ENCODE results near the gene ANK3. TPM values are rescaled to one million over a fixed set of nuclear protein-coding genes. Genes with fewer than 3 reads are reported as not detected.
A peak's percentile ranks its signal among the peaks of the same experiment; 100 is the strongest.

The ANK3 gene
- total RNA-seq, 1 donor from 2014 or later, result 192 TPM

DNA sequence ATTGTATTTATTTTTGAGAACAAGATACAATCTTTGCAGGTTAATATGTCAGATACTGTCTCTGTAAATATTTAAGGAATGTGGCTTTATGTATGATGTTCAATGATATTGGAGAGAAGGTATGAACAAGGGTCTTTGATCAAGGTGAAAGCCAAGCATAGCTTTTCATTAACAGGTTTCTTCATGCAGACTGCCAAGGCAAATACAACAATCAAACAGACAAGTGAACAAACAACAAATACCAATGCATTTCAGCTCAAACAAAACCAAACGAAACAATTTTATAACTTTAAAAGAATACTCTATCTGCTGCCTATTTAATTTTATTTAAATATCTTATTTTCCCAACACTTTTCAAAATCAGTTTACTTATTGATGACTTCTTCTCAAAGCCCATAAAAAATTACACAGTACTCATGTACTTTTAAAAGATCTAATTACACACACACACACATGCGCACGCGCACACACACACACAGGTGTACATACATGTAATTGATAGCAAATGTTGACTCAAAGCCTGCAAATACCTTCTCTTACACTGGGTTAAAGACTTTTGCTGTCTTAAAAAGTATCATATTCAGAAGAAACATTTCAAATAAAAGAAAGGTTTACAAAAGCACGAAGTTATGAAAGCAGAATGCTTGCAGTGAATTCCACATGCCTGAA is 282.2 kb downstream of the ANK3 start:
- intact Hi-C loops (cut with DNase I), result loop anchor here (10.0 kb wide), 1 partner anchor 327 kb away; no protein-coding TSS in a partner anchor

DNA sequence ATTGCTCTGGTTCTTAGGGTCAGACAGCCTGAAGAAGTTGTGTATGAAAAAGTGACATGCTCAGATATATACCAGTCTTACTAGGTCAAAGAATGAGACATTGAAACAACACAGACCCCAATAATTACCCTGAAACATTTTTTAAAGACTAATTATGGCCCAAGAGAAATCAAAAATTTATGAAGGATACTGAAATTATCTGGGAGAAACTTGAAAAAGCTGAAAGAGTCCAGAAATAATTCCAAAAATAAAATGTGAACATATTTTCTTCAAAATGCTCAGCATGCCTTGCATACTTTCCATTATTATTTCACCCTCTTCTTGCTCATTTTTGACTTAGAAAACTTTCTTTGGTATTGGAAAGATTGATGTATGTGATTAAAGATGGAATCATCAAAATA is 284.4 kb downstream of the ANK3 start:
- DNase-seq, result no peak
- intact Hi-C loops (cut with DNase I), result loop anchor here (10.0 kb wide), 1 partner anchor 330 kb away; no protein-coding TSS in a partner anchor
- ATAC-seq (ENCODE audit: poor library complexity), result no peak

More for the DNA sequence above, 282.2 kb downstream of the ANK3 start:
- DNase-seq, result no peak
- ATAC-seq (ENCODE audit: poor library complexity), result no peak

DNA sequence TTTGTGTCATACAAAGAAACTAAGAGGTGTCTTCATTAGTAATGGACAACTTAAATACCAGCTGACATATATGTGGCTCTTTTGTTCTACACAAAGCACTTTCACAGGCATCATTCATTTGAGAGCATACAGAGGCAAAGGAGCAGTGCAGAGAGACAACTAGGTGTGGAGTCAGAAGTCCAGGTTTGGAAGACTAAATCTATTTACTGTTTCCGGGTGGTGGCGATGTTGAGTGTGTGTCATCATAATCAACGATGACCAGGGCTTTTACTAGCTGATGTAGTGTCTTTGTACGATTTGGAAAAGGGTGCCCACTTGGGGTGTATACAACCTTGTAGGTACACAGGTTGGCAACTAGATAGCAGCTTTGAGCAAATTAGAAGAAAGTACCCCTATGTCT is 287.9 kb downstream of the ANK3 start:
- ATAC-seq (ENCODE audit: poor library complexity) (no peak), DNase-seq (no peak)
- intact Hi-C loops (cut with DNase I), result loop anchor here (10.0 kb wide), 1 partner anchor 333 kb away; no protein-coding TSS in a partner anchor

DNA sequence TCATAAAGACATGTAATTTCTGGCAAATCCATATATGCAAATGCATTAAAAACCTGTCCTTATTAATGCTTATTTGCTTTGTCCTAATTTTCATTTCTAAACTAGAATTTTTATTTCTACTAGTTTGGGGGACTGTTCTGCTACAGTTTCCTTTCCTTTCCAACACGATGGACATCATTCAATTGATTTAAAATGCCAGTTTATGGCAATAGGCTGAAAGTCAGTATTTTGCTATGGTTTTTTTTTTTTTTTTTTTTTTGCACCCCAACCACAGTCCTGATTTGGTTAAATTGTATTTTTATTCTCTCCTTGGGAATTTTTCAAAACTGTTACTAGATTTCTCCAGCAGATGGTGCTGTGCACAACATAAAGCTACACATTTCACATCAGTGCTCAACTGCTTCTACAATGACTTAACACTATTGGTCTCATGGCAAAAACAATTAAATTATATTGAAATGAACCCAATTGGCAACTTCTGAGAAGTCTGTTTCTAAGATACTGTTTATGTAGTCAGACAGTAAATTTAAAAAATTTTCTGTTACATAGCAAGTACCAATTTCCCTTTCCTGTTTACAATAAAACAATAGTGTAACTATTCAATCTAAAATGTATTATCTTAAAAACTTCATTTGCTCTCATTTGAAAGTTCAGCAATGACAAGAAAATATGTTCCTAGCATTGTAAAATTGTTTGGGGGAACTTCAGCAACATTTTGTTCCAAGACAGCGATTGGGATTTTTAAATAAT is 289.5 kb downstream of the ANK3 start:
- DNase-seq, result no peak
- intact Hi-C loops (cut with DNase I), result loop anchor here (5.0 to 10.0 kb wide), 2 partner anchors 107 to 335 kb away; no protein-coding TSS in a partner anchor

DNA sequence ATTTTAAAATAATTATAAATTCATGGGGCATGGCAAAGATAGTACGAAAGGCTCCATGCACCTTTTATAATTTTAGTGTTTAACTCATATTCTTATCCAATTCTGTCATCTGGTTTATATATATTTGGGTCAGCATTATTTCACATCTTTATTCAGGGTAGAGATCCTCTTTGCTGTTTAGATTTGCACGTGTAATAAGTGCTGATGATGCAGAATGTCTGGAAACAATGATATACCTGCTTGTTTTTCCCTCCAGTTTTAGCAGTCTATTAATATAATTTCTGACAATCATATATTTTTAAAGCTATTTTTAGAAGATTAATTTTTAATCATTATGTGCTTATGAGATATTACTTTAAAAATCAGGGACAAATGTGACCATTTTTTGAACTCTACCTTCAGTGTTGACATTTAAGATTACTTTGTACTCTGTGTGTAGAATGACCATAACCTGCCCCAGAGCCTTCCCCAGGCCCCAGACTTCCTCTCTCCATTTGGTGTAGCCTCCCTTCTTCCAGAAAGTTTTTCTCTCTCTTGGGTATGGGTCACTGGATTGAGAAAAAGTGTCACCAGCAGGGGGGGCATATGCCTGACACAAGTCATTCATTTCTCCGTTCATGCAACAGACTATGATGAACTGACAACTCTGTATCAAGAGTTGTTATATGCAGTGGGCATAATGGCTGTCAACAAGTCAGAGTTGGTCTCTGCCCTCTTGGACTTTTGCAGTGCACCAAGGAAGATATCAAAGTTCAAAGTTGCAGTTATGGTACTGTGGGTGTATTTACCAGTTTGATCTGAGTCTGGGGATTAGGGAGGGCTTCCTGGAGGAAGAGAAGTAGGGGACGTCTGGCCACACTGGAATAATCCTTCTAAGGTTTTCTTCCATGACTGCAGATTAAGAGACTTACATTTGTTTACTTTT is 290.7 kb downstream of the ANK3 start:
- ATAC-seq (ENCODE audit: poor library complexity) (no peak), DNase-seq (no peak)
- intact Hi-C loops (cut with DNase I), result loop anchor here (5.0 kb wide), 1 partner anchor 108 kb away; no protein-coding TSS in a partner anchor

More for the DNA sequence above, 289.5 kb downstream of the ANK3 start:
- ATAC-seq (ENCODE audit: poor library complexity), result peak; percentile 82

DNA sequence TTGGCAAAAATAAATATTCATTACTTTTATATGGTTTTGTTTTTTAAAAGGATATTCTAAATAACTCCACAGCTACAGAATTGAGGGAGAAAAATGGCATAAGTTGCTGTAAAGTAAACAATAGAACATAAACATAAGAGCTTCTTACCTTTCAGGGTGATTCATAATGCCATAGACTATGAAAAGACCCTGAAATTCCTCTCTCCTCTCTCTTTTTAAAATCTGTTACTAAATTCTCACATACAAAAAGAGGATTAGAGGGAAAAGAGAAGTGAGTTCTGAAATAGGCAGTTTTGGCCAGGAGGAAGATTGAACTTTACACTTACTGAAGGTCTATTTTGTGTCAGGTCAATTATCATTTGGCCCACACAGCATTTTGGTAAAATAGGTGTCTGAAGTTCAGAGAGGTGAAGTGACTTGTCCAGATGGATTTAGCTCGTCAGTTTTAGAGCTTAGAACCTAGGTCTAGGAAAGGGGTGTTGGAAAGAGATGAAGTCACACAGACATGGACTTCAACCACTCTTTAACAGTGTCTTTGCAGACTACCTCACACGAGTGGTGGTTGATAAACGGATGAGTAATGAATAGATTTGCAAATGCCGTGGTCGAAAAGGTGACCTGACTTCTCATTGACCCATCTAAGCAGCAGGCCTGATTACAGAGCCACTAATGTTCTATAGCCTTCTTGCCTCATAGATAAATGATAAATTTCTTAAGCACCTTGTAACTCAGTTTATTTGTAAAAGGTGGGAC is 292.7 kb downstream of the ANK3 start:
- DNase-seq (no peak), ATAC-seq (ENCODE audit: poor library complexity) (no peak)
- intact Hi-C loops (cut with DNase I), result loop anchor here (5.0 kb wide), 1 partner anchor 110 kb away; no protein-coding TSS in a partner anchor

DNA sequence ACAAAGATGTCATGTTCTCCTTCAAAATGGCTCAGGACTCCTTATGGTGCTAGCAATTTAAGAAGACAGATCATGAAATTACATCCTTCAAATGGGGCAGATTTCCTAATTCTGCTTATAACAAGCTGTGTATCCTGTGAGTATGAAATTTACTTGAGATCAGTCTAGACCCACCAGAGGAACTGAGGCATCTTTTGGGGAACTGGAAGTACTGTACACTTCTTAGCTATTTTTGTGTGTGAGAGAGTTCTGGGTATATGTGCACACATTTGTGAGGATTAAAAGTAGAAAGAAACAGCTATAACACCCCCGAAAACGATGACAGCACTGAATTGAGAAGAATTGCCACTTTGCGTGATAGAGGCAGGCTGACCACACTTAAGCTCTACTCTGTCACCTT is 296.4 kb downstream of the ANK3 start:
- ATAC-seq (ENCODE audit: poor library complexity), result no peak
- no peak for DNase-seq
- intact Hi-C loops (cut with DNase I), result no loop called here

DNA sequence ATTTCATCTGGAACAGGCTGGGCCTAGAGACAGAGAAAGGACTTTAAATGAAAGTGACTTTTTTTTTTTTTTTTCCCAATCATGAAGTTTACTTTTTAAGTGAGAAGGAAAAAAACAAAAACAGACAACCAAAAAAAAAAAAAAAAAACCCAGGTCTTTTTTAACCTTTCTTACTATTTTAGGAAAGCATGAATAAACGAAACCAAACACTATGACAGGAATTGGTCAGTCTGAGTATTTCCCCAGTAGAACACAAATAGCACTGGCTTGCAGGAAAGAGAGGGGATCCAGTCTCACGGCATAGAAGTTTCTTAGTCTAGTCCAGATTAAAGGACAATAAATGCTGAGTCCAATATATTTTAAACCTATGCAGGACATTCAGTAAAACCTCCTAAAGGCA is 302.8 kb downstream of the ANK3 start:
- intact Hi-C loops (cut with DNase I), result no loop called here
- DNase-seq (no peak), ATAC-seq (ENCODE audit: poor library complexity) (no peak)

DNA sequence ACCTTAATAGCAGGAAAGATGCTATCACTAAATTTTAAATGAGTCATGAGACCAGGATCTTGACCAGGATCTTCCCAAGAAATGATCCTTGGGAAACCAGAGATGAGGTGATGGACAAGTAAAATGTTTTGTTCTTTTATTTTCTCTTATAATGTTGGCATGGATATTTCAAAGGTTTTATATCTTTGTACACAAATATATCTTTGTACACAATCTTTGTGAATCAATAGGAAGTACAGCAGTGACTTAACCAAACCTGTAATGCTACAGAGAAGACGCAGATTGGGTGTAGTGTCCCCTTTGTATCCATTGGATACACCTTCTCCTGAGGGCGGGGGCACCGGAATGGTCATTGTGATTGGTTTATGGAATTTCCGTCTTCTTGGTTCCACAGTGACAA is 303.3 kb downstream of the ANK3 start:
- ATAC-seq (ENCODE audit: poor library complexity), result no peak
- DNase-seq, result no peak
- intact Hi-C loops (cut with DNase I), result no loop called here

DNA sequence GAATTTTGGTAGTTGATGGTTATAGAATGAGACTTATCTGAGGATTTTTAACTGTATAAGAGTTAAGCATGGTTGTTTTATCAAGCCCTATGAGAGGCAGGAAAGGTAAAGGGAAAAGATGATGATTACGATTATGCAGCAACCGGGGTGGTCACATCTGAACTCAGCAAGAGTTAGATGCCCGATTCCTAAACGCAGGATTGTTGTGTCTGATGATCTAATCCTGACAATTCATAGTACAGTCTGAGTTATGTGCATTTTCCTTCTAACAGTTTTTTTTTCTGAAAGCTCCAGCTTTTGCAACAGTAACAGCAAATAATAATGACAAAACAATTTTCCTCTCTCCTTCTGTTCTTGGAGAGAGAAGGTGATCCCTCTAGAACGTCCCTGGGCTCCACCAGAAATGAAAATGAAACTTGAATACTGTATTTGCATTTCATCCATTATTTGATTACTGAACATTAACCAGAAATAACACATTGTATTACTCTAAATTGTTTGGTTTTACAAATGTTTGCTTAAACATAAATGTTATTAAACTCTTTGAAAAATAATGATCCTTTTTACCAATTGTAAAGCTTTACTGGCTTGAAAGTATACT is 306.8 kb downstream of the ANK3 start:
- DNase-seq (no peak), ATAC-seq (ENCODE audit: poor library complexity) (no peak)
- intact Hi-C loops (cut with DNase I), result no loop called here

DNA sequence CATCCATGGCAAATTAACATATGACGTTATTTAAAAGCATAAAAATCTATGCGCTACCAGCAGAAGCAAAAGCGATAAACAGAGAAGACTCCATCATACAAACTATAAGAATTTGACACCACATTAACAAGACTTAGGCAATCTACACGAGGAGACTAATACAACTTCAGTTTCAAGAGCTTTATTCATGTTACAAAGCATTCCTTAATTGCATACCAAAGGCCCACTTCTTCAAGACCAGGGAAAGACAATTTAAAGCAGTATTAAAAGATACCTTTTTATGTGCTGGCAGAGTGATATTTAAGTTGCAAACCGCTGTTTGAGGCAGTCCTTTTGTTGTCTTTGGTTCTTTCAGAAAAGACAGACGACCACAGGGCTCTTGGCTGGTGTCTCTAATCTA is 307.3 kb downstream of the ANK3 start:
- DNase-seq (no peak), ATAC-seq (ENCODE audit: poor library complexity) (no peak)
- intact Hi-C loops (cut with DNase I), result no loop called here

DNA sequence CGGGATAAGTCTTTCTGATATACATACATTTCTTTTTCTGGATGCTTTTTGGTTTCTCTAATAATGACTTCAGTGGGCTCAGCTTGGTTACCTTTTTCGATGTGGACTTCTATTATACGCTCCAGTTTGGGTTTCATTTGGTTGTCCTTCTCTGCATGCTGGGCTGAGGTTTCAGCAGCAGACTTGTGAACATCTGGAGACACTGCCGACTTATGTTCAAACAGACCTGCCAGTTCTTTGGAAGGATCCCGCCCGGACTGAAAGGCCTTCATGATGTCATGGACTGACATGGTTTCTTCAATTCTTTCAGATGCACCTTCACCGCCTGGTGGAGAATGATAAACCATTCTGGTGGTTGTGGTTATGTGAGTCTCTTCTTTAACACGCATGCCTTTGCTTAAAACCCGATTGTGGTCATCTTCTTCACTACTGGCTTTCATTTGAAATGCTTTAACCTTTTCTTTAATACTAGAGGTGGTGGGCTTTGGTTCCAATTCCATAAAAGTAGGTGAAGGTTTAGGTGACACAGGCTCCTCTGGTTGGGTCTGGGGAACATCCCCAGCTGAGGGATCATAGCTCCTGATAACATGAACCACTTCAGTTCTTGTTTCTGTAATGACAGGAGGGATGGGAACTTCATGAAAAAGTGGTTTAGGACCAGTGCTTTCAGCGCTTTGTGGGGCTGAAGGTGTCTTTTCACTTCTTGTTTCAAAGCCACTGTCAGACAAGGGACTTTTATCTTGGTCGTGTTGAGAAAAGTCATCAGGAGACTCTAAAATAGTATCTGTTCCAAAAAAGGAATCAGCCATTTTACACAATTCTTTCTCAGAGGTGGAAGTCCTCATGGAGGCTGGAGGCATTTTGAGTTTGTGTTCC is 315.7 kb downstream of the ANK3 start:
- intact Hi-C loops (cut with DNase I), result no loop called here
- ATAC-seq (ENCODE audit: poor library complexity), result no peak
- DNase-seq, result no peak

DNA sequence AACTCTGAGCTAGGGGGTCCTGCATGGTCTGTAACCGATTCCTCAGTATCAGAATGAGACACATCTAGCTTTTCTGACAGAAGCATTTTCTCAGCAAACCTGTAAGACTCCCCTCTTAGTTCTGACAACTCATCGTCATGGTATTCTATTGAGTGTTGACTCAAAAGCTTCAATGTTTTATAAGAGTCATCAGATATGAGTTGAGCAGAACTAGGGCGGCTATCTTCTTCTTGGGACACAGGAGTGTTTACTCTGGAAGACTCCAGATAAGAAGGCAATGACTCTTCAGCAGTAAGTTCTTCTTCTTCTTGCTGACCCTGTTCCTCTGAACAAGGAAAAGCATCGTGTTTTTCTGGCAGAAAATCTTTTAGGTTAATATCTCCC is 316.3 kb downstream of the ANK3 start:
- intact Hi-C loops (cut with DNase I), result no loop called here
- DNase-seq (no peak), ATAC-seq (ENCODE audit: poor library complexity) (no peak)

DNA sequence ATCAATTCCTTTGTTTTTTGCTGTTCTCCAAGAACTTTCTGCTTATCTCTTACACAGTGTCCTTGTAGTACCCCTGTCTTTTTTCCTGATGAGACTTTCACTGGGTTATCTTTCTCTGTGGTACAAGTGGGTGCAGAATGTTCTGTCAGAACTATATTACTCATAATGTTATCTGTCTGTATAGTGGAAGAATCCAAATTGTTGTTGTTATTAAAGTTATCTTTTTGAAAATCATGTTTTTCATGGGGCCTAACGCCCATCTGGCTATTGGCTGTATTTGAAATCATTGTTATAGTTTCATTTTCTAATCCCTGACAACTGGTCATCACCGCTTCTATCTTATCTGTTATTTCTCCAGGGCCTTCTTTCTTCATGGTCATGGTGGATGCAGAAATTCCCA is 320.4 kb downstream of the ANK3 start:
- DNase-seq, result no peak
- no peak for ATAC-seq (ENCODE audit: poor library complexity)
- intact Hi-C loops (cut with DNase I), result no loop called here

DNA sequence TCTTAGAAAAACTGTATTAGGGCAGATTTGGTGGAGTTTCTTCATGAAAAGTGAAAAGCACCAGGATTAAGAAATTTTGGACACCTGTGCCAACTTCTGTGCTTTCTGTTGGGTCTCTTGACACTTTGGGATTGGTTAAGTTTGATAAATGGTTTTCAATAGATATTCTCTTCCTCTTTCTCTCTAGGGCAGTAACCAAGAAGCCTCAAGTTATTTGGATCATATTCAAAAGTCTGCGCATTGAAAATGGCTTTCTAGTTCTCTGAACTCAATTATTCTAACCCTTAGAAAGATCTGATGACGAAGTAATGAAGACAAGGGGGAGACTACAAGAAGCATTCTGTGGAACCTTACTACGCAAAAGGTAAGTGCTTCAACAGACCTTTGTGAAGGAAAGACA is 339.3 kb downstream of the ANK3 start:
- intact Hi-C loops (cut with DNase I), result no loop called here
- no peak for DNase-seq
- no peak for ATAC-seq (ENCODE audit: poor library complexity)

DNA sequence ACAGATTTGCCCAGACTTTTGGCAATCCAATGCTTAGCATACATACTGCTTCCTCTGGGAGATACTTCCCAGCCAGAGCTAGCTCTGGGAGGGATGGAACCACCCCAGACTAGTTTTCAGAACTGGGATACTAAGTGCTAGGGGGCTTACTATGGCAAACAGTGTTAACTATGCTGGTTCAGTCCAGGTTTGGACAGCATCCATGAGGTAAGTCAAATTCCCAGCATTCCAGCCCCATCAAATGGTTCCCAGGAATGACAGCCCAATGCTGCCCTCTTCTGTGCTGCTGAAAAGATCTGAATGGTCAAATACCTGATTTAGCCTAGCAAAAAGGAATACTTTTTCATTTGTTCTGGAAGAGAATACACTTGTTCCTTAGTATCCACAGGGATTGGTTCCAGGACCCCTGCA is 341.6 kb downstream of the ANK3 start:
- DNase-seq (no peak), ATAC-seq (ENCODE audit: poor library complexity) (no peak)
- intact Hi-C loops (cut with DNase I), result no loop called here

DNA sequence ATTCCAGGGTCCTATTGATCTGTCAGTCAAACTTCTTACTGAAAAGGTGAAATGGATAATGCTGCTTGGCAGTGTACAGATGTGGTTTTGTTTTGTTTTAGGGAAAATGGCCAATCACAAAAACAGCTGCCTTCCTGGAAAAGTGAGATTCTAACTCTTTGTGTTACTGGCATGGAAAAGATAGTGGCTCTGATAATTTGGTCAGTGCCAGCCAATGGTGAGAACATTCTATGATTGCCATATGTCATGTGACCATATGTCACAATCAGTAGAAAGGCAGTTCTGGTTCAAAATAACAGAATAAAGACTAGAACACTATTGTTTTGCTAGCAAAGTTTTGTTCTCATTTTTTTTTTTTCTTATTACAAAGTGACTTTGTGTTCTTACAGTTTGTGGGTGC is 344.1 kb downstream of the ANK3 start:
- DNase-seq, result no peak
- no peak for ATAC-seq (ENCODE audit: poor library complexity)
- intact Hi-C loops (cut with DNase I), result no loop called here

Measured in Right ventricle myocardium superior (tissue), 1 donor.